Duodenal mucosa (tissue), 2 donors: ENCODE measurements around the gene TMEM41B.
"Not testable (repeated sequence)": the region's sequence is repeated elsewhere in the genome, so short reads cannot be mapped to it uniquely, and the experiment has no call there.

Experiments
- H3K27ac ChIP-seq: one replicate; pipeline ENCODE4 v1.7.0; 2013; ENCODE audit warnings: low read depth, low read length
- H3K27me3 ChIP-seq, 2 donors: one replicate each; pipeline ENCODE4 v1.7.0; 2013; ENCODE audit warnings: low read length in 2 of 2, control low read depth in 1 of 2; ENCODE audit not compliant: insufficient read depth in 2 of 2, control insufficient read depth in 1 of 2
- H3K36me3 ChIP-seq, 2 donors: one replicate each; pipeline ENCODE4 v1.7.0; 2013; ENCODE audit warnings: low read length in 2 of 2, control low read depth in 1 of 2; ENCODE audit not compliant: insufficient read depth in 2 of 2, control insufficient read depth in 1 of 2
- H3K4me1 ChIP-seq, 2 donors: one replicate each; pipeline ENCODE4 v1.7.0; 2013; ENCODE audit warnings: low read length in 2 of 2, control low read depth in 1 of 2; ENCODE audit not compliant: insufficient read depth in 2 of 2, control insufficient read depth in 1 of 2
- H3K4me3 ChIP-seq, 2 donors: one replicate each; pipeline ENCODE4 v1.7.0; 2013; ENCODE audit warnings: low read length in 2 of 2, low read depth in 1 of 2
- H3K9ac ChIP-seq, 2 donors: one replicate each; pipeline ENCODE4 v1.7.0; 2013; ENCODE audit warnings: low read length in 2 of 2, low read depth in 1 of 2
- H3K9me3 ChIP-seq, 2 donors: one replicate each; pipeline ENCODE4 v1.7.0; 2013; ENCODE audit warnings: low read length in 2 of 2, control low read depth in 1 of 2; ENCODE audit not compliant: control insufficient read depth in 1 of 2

The TMEM41B gene

GRCh38 chr11:9314291-9315077 is at the start of gene TMEM41B:
Gene TMEM41B (minus strand): TSS chr11:9314593. CDS start chr11:9314441, 152 bp downstream.
- peak within 1 kb of the TSS; percentile 93 to 97 for H3K9ac ChIP-seq
- H3K4me1 ChIP-seq = peaks cover 19 to 33% of the 10 kb centered on the region in 2 donors
- peaks cover 0 to 3% of the 10 kb centered on the region in 2 donors for H3K36me3 ChIP-seq
- peak within 1 kb of the TSS; percentile 77 to 96 for H3K4me3 ChIP-seq
- H3K27ac ChIP-seq = peak within 1 kb of the TSS; percentile 88
- H3K9me3 ChIP-seq = no peaks in the 10 kb centered on the region
- no peaks in the 10 kb centered on the region for H3K27me3 ChIP-seq

DNA sequence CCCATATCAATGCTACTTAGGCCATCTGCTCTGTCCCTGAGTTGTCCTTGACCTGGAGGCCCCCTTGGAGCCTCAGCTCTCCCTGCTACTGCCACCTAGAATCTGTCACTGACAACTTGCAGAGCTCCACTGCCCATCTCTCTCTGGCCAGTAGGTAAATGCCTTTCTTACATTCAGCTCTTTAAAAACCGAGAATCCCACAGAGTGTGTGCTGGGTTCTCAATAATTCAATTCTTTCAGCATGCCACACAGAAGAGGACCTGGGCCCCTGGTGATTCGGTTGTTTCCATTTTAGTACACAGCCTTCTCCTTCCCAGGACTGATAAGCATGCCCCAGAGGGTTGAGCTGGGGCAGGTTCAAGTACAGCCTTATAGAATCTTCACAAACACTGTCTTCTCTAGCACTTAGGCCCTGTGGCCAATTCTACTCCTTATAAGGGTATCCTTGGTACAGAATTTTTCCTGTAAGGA is 48.0 kb upstream of the TMEM41B start:
- no peaks in the 10 kb centered on the region for H3K9me3 ChIP-seq
- H3K9ac ChIP-seq = no peak overlapping the region
- H3K27me3 ChIP-seq = no peaks in the 10 kb centered on the region
- no peak overlapping the region for H3K27ac ChIP-seq
- peaks cover 0 to 4% of the 10 kb centered on the region in 2 donors for H3K4me1 ChIP-seq
- H3K36me3 ChIP-seq = no peaks in the 10 kb centered on the region
- H3K4me3 ChIP-seq = no peak overlapping the region

GRCh38 chr11:9360862-9361622 is 46.6 kb upstream of the TMEM41B start:
- not testable (repeated sequence) for H3K27me3 ChIP-seq, H3K4me3 ChIP-seq, H3K4me1 ChIP-seq, H3K27ac ChIP-seq, H3K9me3 ChIP-seq, H3K36me3 ChIP-seq, H3K9ac ChIP-seq

- Histone ChIP-seq H3K36me3 (no peaks in the 10 kb centered on the region), H3K9me3 (no peaks in the 10 kb centered on the region), H3K4me3 (no peak overlapping the region), H3K27me3 (no peaks in the 10 kb centered on the region), H3K9ac (no peak overlapping the region), H3K27ac (no peak overlapping the region), H3K4me1 (no peaks in the 10 kb centered on the region)
Observed at GRCh38 chr11:9357041-9357440, 42.6 kb upstream of the TMEM41B start.

DNA sequence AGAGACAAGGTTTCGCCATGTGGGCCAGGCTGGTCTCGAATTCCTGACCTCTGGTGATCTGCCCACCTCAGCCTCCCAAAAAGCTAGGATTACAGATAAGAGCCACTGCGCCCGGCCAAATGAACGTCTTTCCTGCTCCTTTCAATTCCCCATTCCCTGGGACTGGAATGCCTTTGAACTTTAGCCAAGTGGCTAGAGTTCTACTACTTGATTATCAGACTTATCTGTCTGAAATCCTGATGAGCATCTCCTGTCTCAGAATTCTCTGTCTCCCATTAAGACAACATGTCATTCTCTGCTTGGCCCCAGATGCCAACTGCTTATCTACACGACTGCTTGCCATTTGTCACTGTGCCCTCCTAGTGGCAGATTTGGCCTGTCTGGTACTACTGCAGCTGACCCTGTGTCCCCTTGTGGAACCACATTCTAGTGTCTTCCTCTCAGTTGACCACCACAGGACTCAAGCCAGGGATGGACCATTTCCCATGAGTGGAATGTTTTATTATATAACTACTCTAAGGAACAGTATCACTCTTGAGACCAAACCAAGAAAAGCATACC is 37.0 kb upstream of the TMEM41B start:
- Histone ChIP-seq H3K27ac (no peak overlapping the region), H3K9ac (no peak overlapping the region), H3K4me3 (no peak overlapping the region), H3K27me3 (no peaks in the 10 kb centered on the region), H3K36me3 (no peaks in the 10 kb centered on the region), H3K4me1 (no peaks in the 10 kb centered on the region), H3K9me3 (no peaks in the 10 kb centered on the region)

- not testable (repeated sequence) for H3K27ac ChIP-seq, H3K27me3 ChIP-seq, H3K4me1 ChIP-seq, H3K9me3 ChIP-seq, H3K4me3 ChIP-seq, H3K9ac ChIP-seq, H3K36me3 ChIP-seq
Observed at GRCh38 chr11:9347779-9348178, 33.4 kb upstream of the TMEM41B start.

DNA sequence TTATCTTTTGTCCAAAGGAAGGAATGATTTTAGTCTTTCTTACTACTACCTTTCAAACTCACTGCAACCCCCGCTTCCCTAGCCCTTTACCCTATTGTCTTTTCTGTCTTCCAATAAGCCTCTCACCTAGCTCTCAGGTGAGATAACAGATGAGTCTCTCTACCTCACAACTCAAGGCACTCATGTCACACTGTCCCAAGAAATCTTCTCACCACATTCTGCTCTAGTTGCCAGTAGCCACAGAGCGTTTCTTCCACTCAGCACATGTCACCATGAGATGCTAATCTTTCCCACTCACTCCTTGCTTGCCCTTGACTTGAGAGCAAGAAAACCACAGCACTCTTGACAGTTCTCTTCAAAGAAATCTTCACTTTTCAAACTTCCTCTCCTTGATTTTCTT is 32.7 kb upstream of the TMEM41B start:
- Histone ChIP-seq H3K9me3 (no peaks in the 10 kb centered on the region), H3K4me1 (no peaks in the 10 kb centered on the region), H3K27ac (no peak overlapping the region), H3K27me3 (no peaks in the 10 kb centered on the region), H3K4me3 (no peak overlapping the region), H3K36me3 (no peaks in the 10 kb centered on the region), H3K9ac (no peak overlapping the region)

GRCh38 chr11:9344061-9344680 is 29.8 kb upstream of the TMEM41B start:
- Histone ChIP-seq H3K27me3 (no peaks in the 10 kb centered on the region), H3K27ac (no peak overlapping the region), H3K9ac (no peak overlapping the region), H3K4me1 (no peaks in the 10 kb centered on the region), H3K4me3 (no peak overlapping the region), H3K36me3 (no peaks in the 10 kb centered on the region), H3K9me3 (no peaks in the 10 kb centered on the region)

DNA sequence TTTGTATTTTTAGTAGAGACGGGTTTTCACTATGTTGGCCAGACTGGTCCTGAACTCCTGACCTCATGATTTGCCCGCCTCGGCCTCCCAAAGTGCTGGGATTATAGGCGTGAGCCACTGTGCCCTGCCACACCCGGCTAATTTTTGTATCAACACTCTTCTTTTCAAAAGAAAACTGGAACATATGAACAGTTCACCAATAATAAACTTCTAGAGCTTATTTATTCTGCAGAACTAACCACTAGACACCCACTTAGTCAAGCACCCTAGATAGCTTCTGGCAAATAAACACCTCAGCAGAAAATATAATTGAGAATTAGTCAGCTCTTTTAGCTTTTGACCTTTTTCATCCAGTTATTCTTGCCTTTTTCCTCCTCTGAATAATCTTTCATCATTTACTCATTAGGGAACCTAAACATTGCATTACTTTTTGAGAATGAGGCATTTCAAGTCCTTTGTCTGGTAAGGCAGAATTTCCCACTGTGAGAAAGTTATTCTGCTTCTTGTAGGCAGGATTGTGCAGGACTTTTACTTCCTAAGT is 27.3 kb upstream of the TMEM41B start:
- Histone ChIP-seq H3K27me3 (no peaks in the 10 kb centered on the region), H3K9ac (no peak overlapping the region), H3K4me1 (no peaks in the 10 kb centered on the region), H3K27ac (no peak overlapping the region), H3K4me3 (no peak overlapping the region), H3K9me3 (no peaks in the 10 kb centered on the region), H3K36me3 (no peaks in the 10 kb centered on the region)
